ENCODE data around the gene TRH.
A peak's percentile ranks its signal among the peaks of the same experiment; 100 is the strongest.

TRH gene

GRCh38 chr3:129956936-129957335 is 17.6 kb upstream of the TRH start:
- Mint-ChIP-seq H3K27ac (no peak overlapping the region), H3K36me3 (ENCODE audit: low read depth) (no peaks in the 10 kb centered on the region), H3K27me3 (ENCODE audit: low read depth, poor library complexity) (peaks cover 36% of the 10 kb centered on the region), H3K4me3 (no peak overlapping the region), H3K9me3 (peaks cover 3% of the 10 kb centered on the region), H3K4me1 (peaks cover 40% of the 10 kb centered on the region)
- TF ChIP-seq, protein P1, sequence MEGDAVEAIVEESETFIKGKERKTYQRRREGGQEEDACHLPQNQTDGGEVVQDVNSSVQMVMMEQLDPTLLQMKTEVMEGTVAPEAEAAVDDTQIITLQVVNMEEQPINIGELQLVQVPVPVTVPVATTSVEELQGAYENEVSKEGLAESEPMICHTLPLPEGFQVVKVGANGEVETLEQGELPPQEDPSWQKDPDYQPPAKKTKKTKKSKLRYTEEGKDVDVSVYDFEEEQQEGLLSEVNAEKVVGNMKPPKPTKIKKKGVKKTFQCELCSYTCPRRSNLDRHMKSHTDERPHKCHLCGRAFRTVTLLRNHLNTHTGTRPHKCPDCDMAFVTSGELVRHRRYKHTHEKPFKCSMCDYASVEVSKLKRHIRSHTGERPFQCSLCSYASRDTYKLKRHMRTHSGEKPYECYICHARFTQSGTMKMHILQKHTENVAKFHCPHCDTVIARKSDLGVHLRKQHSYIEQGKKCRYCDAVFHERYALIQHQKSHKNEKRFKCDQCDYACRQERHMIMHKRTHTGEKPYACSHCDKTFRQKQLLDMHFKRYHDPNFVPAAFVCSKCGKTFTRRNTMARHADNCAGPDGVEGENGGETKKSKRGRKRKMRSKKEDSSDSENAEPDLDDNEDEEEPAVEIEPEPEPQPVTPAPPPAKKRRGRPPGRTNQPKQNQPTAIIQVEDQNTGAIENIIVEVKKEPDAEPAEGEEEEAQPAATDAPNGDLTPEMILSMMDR (IDR thresholded peaks at IDR 0.05) = no peak
- DNase-seq = no peak

DNA sequence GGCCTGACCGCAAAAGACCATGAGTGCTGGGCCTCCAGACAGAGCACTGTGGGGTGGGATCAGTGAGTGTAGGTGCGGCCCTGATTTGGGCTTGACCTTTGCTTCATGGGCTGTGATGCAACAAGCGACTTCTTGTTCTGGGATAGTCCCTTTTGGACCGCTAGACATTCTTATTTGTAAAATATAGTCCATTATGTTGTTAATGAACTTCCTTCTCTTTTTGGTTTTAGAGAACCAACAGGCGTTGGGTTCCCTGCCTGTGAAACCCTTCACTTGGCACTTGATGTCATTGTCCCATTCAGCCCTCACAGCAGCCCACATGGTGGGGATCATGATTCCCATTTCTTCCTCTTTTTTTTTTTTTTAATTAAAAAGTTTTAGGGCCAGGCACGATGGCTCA is 15.8 kb upstream of the TRH start:
- Mint-ChIP-seq H3K4me3 (no peak overlapping the region), H3K27ac (no peak overlapping the region), H3K9me3 (peaks cover 3% of the 10 kb centered on the region), H3K4me1 (peaks cover 36% of the 10 kb centered on the region), H3K27me3 (ENCODE audit: low read depth, poor library complexity) (peaks cover 28% of the 10 kb centered on the region), H3K36me3 (ENCODE audit: low read depth) (no peaks in the 10 kb centered on the region)
- no peak for DNase-seq
- TF ChIP-seq, protein P1 (IDR thresholded peaks at IDR 0.05) = no peak

- H3K4me1 Mint-ChIP-seq = peaks cover 37% of the 10 kb centered on the region
- peaks cover 3% of the 10 kb centered on the region for H3K9me3 Mint-ChIP-seq
- no peak for DNase-seq
- H3K27ac Mint-ChIP-seq = peak overlapping the region; percentile 9
- TF ChIP-seq, protein P1 (IDR thresholded peaks at IDR 0.05) = no peak
- H3K27me3 Mint-ChIP-seq (ENCODE audit: low read depth, poor library complexity) = peaks cover 27% of the 10 kb centered on the region
- H3K36me3 Mint-ChIP-seq (ENCODE audit: low read depth) = no peaks in the 10 kb centered on the region
- no peak overlapping the region for H3K4me3 Mint-ChIP-seq
Observed at GRCh38 chr3:129961141-129961541, 13.4 kb upstream of the TRH start.

DNA sequence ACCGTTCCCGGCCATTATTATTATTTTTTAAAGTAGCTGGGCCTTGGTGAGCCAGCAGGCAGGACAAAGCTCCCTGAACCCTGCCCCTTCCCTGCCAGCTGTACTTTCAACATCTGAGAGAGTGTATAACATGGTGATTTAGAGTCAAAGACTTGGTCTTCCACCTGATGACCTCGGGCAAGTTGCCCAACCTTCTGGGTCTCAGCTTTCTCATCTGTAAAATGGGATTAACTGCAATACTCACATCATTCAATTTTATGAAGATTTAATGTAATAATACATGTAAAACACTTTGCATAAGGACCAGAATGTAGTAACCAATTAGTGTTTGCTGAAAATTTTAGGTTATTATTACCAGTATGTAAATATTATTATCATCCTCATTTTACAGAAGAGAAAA is 11.9 kb upstream of the TRH start:
- peaks cover 48% of the 10 kb centered on the region for H3K4me1 Mint-ChIP-seq
- no peaks in the 10 kb centered on the region for H3K36me3 Mint-ChIP-seq (ENCODE audit: low read depth)
- no peaks in the 10 kb centered on the region for H3K9me3 Mint-ChIP-seq
- H3K27me3 Mint-ChIP-seq (ENCODE audit: low read depth, poor library complexity) = peaks cover 22% of the 10 kb centered on the region
- no peak overlapping the region for H3K27ac Mint-ChIP-seq
- DNase-seq = no peak
- TF ChIP-seq, protein P1 (IDR thresholded peaks at IDR 0.05) = no peak
- H3K4me3 Mint-ChIP-seq = no peak overlapping the region

DNA sequence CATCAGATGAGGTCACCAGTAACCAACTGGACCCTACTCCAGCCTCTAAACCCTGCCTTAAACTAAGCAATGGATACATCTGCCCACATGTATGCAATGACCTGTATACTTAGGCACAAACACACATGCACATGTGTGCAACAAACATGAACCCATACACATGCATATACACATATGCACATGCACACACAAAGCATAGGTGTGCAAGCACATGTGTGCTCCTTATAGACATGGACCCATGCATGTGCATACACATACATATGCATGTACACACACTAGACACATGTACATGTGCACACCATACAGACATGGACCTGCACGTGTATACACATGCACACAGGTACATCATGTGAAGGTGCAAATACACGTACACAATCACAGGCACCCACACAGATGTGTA is 8.6 kb upstream of the TRH start:
- Mint-ChIP-seq H3K27me3 (ENCODE audit: low read depth, poor library complexity) (peaks cover 12% of the 10 kb centered on the region), H3K36me3 (ENCODE audit: low read depth) (no peaks in the 10 kb centered on the region), H3K4me3 (no peak overlapping the region), H3K9me3 (no peaks in the 10 kb centered on the region), H3K4me1 (peaks cover 73% of the 10 kb centered on the region), H3K27ac (no peak overlapping the region)
- TF ChIP-seq, protein P1 (IDR thresholded peaks at IDR 0.05) = no peak
- no peak for DNase-seq

GRCh38 chr3:129966876-129967275 is 7.6 kb upstream of the TRH start:
- TF ChIP-seq, protein P1 (IDR thresholded peaks at IDR 0.05) = no peak
- DNase-seq = no peak
- Mint-ChIP-seq H3K36me3 (ENCODE audit: low read depth) (no peaks in the 10 kb centered on the region), H3K9me3 (no peaks in the 10 kb centered on the region), H3K4me3 (no peak overlapping the region), H3K27me3 (ENCODE audit: low read depth, poor library complexity) (peaks cover 12% of the 10 kb centered on the region), H3K4me1 (peaks cover 73% of the 10 kb centered on the region), H3K27ac (no peak overlapping the region)
